Activated CD4-positive, alpha-beta T cell treated with anti-CD3 and anti-CD28 coated beads, Interleukin-2, amount 10 ng/mL, durations not matched to agents 7 days and 5 days (primary cell): ENCODE data around the gene TCF12. TPM values are rescaled to one million over a fixed set of nuclear protein-coding genes. Genes with fewer than 3 reads are reported as not detected.

Experiments used
- CTCF ChIA-PET: fragments of 350-600 bp; sonication (Branson Sonifier 250); formaldehyde crosslinking; loops from one replicate; lab custom pipeline; 2021; ENCODE audit warnings: antibody characterized with exemption; lab: Charles Lee
- POLR2A ChIA-PET: fragments of 350-600 bp; sonication (Branson Sonifier 250); formaldehyde crosslinking; loops from one replicate; lab custom pipeline; 2021; ENCODE audit warnings: antibody characterized with exemption; lab: Charles Lee
- DNase-seq: peaks from one replicate; pipeline ENCODE4 v3.0.0-alpha.2; 2020
- H3K27ac Mint-ChIP-seq: one replicate; pipeline ENCODE4 v1.8.0; 2021; ENCODE audit warnings: mild to moderate bottlenecking, moderate library complexity, mixed read lengths
- H3K27me3 Mint-ChIP-seq: one replicate; pipeline ENCODE4 v1.8.0; 2021; ENCODE audit warnings: mixed read lengths
- H3K36me3 Mint-ChIP-seq: one replicate; pipeline ENCODE4 v1.8.0; 2021; ENCODE audit warnings: low read depth, mixed read lengths
- H3K4me1 Mint-ChIP-seq: one replicate; pipeline ENCODE4 v1.8.0; 2021; ENCODE audit warnings: mixed read lengths
- H3K4me3 Mint-ChIP-seq: one replicate; pipeline ENCODE4 v1.8.0; 2021; ENCODE audit warnings: mild to moderate bottlenecking, moderate library complexity, mixed read lengths
- H3K9me3 Mint-ChIP-seq: one replicate; pipeline ENCODE4 v1.8.0; 2021; ENCODE audit warnings: mixed read lengths
- total RNA-seq, 2 experiments: library from RNA; stranded (reverse); gene quantifications; one replicate each; pipeline ENCODE4 v1.2.3, GENCODE V29; 2021

The TCF12 gene
- total RNA-seq, 2 experiments from 2014 or later = 50.9 to 60.8 TPM

- peaks cover 3% of the 10 kb centered on the region for H3K36me3 Mint-ChIP-seq
- H3K4me3 Mint-ChIP-seq = no peak overlapping the region
- H3K4me1 Mint-ChIP-seq = peaks cover 22% of the 10 kb centered on the region
- H3K9me3 Mint-ChIP-seq = no peaks in the 10 kb centered on the region
- CTCF ChIA-PET = no interaction called here
- no peak for DNase-seq
- H3K27ac Mint-ChIP-seq = no peak overlapping the region
- no peaks in the 10 kb centered on the region for H3K27me3 Mint-ChIP-seq
- POLR2A ChIA-PET = interaction anchor here (0.6 kb wide), 1 partner anchor 16 kb away, joined by 3 read pairs; no protein-coding TSS in a partner anchor
These were observed 117.9 kb downstream of the TCF12 start for GRCh38 chr15:57036352-57036751.

- Mint-ChIP-seq H3K9me3 (no peaks in the 10 kb centered on the region), H3K36me3 (peaks cover 3% of the 10 kb centered on the region), H3K4me3 (no peak overlapping the region), H3K27me3 (no peaks in the 10 kb centered on the region), H3K27ac (no peak overlapping the region), H3K4me1 (peaks cover 17% of the 10 kb centered on the region)
- CTCF ChIA-PET = no interaction called here
- POLR2A ChIA-PET = no interaction called here
- no peak for DNase-seq
These were observed 119.1 kb downstream of the TCF12 start for GRCh38 chr15:57037548-57037947.

- ChIA-PET POLR2A (no interaction called here), CTCF (no interaction called here)
- no peaks in the 10 kb centered on the region for H3K9me3 Mint-ChIP-seq
- H3K4me3 Mint-ChIP-seq = no peak overlapping the region
- H3K36me3 Mint-ChIP-seq = peaks cover 3% of the 10 kb centered on the region
- H3K4me1 Mint-ChIP-seq = peaks cover 17% of the 10 kb centered on the region
- H3K27ac Mint-ChIP-seq = no peak overlapping the region
- H3K27me3 Mint-ChIP-seq = no peaks in the 10 kb centered on the region
- DNase-seq = no peak
These were observed 119.6 kb downstream of the TCF12 start for GRCh38 chr15:57038040-57038439.

GRCh38 chr15:57038496-57038895 lies 120.1 kb downstream of the TCF12 start:
- ChIA-PET CTCF (no interaction called here), POLR2A (no interaction called here)
- H3K4me1 Mint-ChIP-seq = peaks cover 15% of the 10 kb centered on the region

GRCh38 chr15:57041416-57041815 lies 123.0 kb downstream of the TCF12 start:
- H3K27ac Mint-ChIP-seq = no peak overlapping the region
- CTCF ChIA-PET = no interaction called here

More at GRCh38 chr15:57038496-57038895, 120.1 kb downstream of the TCF12 start:
- H3K9me3 Mint-ChIP-seq = no peaks in the 10 kb centered on the region
- H3K4me3 Mint-ChIP-seq = no peak overlapping the region
- no peak overlapping the region for H3K27ac Mint-ChIP-seq
- no peak for DNase-seq
- no peaks in the 10 kb centered on the region for H3K27me3 Mint-ChIP-seq
- peaks cover 3% of the 10 kb centered on the region for H3K36me3 Mint-ChIP-seq

GRCh38 chr15:57044072-57044702 lies 125.7 kb downstream of the TCF12 start:
- POLR2A ChIA-PET = no interaction called here
- H3K4me3 Mint-ChIP-seq = no peak overlapping the region
- no peaks in the 10 kb centered on the region for H3K4me1 Mint-ChIP-seq
- H3K9me3 Mint-ChIP-seq = no peaks in the 10 kb centered on the region
- H3K36me3 Mint-ChIP-seq = peaks cover under 1% of the 10 kb centered on the region
- H3K27me3 Mint-ChIP-seq = no peaks in the 10 kb centered on the region
- CTCF ChIA-PET = interaction anchor here (1.2 kb wide), 1 partner anchor 9 kb away, joined by 4 read pairs; no protein-coding TSS in a partner anchor
- no peak overlapping the region for H3K27ac Mint-ChIP-seq
- DNase-seq = no peak

More at GRCh38 chr15:57041416-57041815, 123.0 kb downstream of the TCF12 start:
- no peak overlapping the region for H3K4me3 Mint-ChIP-seq
- peaks cover 11% of the 10 kb centered on the region for H3K4me1 Mint-ChIP-seq
- no peak for DNase-seq
- H3K36me3 Mint-ChIP-seq = peaks cover 3% of the 10 kb centered on the region
- no peaks in the 10 kb centered on the region for H3K27me3 Mint-ChIP-seq
- POLR2A ChIA-PET = no interaction called here
- H3K9me3 Mint-ChIP-seq = no peaks in the 10 kb centered on the region

- CTCF ChIA-PET = no interaction called here
- Mint-ChIP-seq H3K36me3 (peaks cover 2% of the 10 kb centered on the region), H3K4me3 (no peak overlapping the region), H3K9me3 (no peaks in the 10 kb centered on the region), H3K4me1 (no peaks in the 10 kb centered on the region), H3K27ac (no peak overlapping the region), H3K27me3 (no peaks in the 10 kb centered on the region)
- POLR2A ChIA-PET = no interaction called here
- DNase-seq = no peak
These were observed 126.5 kb downstream of the TCF12 start for GRCh38 chr15:57044970-57045369.

- no peaks in the 10 kb centered on the region for H3K9me3 Mint-ChIP-seq
- H3K27me3 Mint-ChIP-seq = no peaks in the 10 kb centered on the region
- H3K4me3 Mint-ChIP-seq = no peak overlapping the region
- no peaks in the 10 kb centered on the region for H3K4me1 Mint-ChIP-seq
- ChIA-PET POLR2A (no interaction called here), CTCF (no interaction called here)
- DNase-seq = no peak
- H3K27ac Mint-ChIP-seq = no peak overlapping the region
- H3K36me3 Mint-ChIP-seq = peaks cover 2% of the 10 kb centered on the region
These were observed 127.4 kb downstream of the TCF12 start for GRCh38 chr15:57045741-57046382.

- Mint-ChIP-seq H3K27ac (no peak overlapping the region), H3K9me3 (no peaks in the 10 kb centered on the region), H3K4me3 (no peak overlapping the region), H3K27me3 (no peaks in the 10 kb centered on the region), H3K4me1 (no peaks in the 10 kb centered on the region), H3K36me3 (peaks cover 2% of the 10 kb centered on the region)
- ChIA-PET CTCF (no interaction called here), POLR2A (no interaction called here)
- no peak for DNase-seq
These were observed 130.6 kb downstream of the TCF12 start for GRCh38 chr15:57048930-57049549.

GRCh38 chr15:57053470-57053869 lies 135.0 kb downstream of the TCF12 start:
- H3K4me1 Mint-ChIP-seq = peaks cover 9% of the 10 kb centered on the region
- peaks cover 9% of the 10 kb centered on the region for H3K36me3 Mint-ChIP-seq
- no peak overlapping the region for H3K4me3 Mint-ChIP-seq
- H3K27me3 Mint-ChIP-seq = no peaks in the 10 kb centered on the region
- ChIA-PET CTCF (interaction anchor here (1.8 kb wide), 1 partner anchor 10 kb away, joined by 4 read pairs; no protein-coding TSS in a partner anchor), POLR2A (no interaction called here)
- H3K9me3 Mint-ChIP-seq = peaks cover 3% of the 10 kb centered on the region
- H3K27ac Mint-ChIP-seq = no peak overlapping the region
- no peak for DNase-seq

GRCh38 chr15:57054204-57054750 lies 135.8 kb downstream of the TCF12 start:
- Mint-ChIP-seq H3K9me3 (peaks cover 3% of the 10 kb centered on the region), H3K27ac (no peak overlapping the region), H3K4me1 (peaks cover 9% of the 10 kb centered on the region), H3K4me3 (no peak overlapping the region), H3K36me3 (peaks cover 7% of the 10 kb centered on the region), H3K27me3 (no peaks in the 10 kb centered on the region)
- DNase-seq = no peak
- ChIA-PET CTCF (no interaction called here), POLR2A (no interaction called here)

- peaks cover 7% of the 10 kb centered on the region for H3K36me3 Mint-ChIP-seq
- H3K4me1 Mint-ChIP-seq = peaks cover 9% of the 10 kb centered on the region
- no peak for DNase-seq
- H3K4me3 Mint-ChIP-seq = no peak overlapping the region
- H3K27ac Mint-ChIP-seq = no peak overlapping the region
- ChIA-PET CTCF (interaction anchor here (0.6 to 0.8 kb wide), 2 partner anchors 178 to 1849 kb away, joined by 3 read pairs; no protein-coding TSS in a partner anchor), POLR2A (no interaction called here)
- peaks cover 3% of the 10 kb centered on the region for H3K9me3 Mint-ChIP-seq
- no peaks in the 10 kb centered on the region for H3K27me3 Mint-ChIP-seq
These were observed 137.9 kb downstream of the TCF12 start for GRCh38 chr15:57056357-57056756.
